Measurements from ENCODE around the gene SMIM10L2A.

SMIM10L2A gene

GRCh38 chrX:135437867-135438733 lies 16.4 kb downstream of the SMIM10L2A start:
- Histone ChIP-seq H3K9ac (ENCODE audit: low read length) (no peak overlapping the region), H3K36me3 (ENCODE audit: insufficient read depth, low read length) (no peaks in the 10 kb centered on the region), H3K9me3 (ENCODE audit: low read length) (no peaks in the 10 kb centered on the region), H3K27ac (ENCODE audit: low read depth, low read length, poor library complexity, severe bottlenecking) (no peak overlapping the region), H4K20me1 (ENCODE audit: insufficient read depth, low read length) (no peaks in the 10 kb centered on the region), H2AFZ (ENCODE audit: low read length) (no peak overlapping the region), H3F3A (ENCODE audit: insufficient read depth, low read length) (no peaks in the 10 kb centered on the region), H3K9me2 (ENCODE audit: low read depth, low read length) (no peaks in the 10 kb centered on the region), H3K27me3 (ENCODE audit: insufficient read depth, low read length) (no peaks in the 10 kb centered on the region), H3K4me3 (ENCODE audit: low read depth, low read length, poor library complexity, severe bottlenecking) (no peak overlapping the region), H3K79me2 (ENCODE audit: insufficient read depth, low read length) (no peaks in the 10 kb centered on the region), H3K4me1 (ENCODE audit: insufficient read depth, low read length, severe bottlenecking) (no peaks in the 10 kb centered on the region), H3K4me2 (ENCODE audit: low read length) (no peak overlapping the region)
- TF ChIP-seq EZH2 (IDR thresholded peaks at IDR 0.05; ENCODE audit: borderline replicate concordance, low read length) = no peak
- TF ChIP-seq CTCF (IDR thresholded peaks at IDR 0.05; ENCODE audit: low read length) = no peak; the same call in 1 of the 2 replicates

- Histone ChIP-seq H3F3A (ENCODE audit: insufficient read depth, low read length) (no peaks in the 10 kb centered on the region), H3K27me3 (ENCODE audit: insufficient read depth, low read length) (no peaks in the 10 kb centered on the region), H3K4me3 (ENCODE audit: low read depth, low read length, poor library complexity, severe bottlenecking) (no peak overlapping the region)
Measured at GRCh38 chrX:135438734-135439043, 16.9 kb downstream of the SMIM10L2A start.

GRCh38 chrX:135449637-135450550 lies 28.1 kb downstream of the SMIM10L2A start:
- no peak overlapping the region for H3K9ac ChIP-seq (ENCODE audit: low read length)
- no peaks in the 10 kb centered on the region for H4K20me1 ChIP-seq (ENCODE audit: insufficient read depth, low read length)
- no peak overlapping the region for H3K27ac ChIP-seq (ENCODE audit: low read depth, low read length, poor library complexity, severe bottlenecking)
- no peak for TF ChIP-seq CTCF (IDR thresholded peaks at IDR 0.05; ENCODE audit: low read length)
- TF ChIP-seq EZH2 (IDR thresholded peaks at IDR 0.05; ENCODE audit: borderline replicate concordance, low read length) = no peak
- H3K9me3 ChIP-seq (ENCODE audit: low read length) = no peaks in the 10 kb centered on the region
- no peaks in the 10 kb centered on the region for H3K9me2 ChIP-seq (ENCODE audit: low read depth, low read length)
- H3K36me3 ChIP-seq (ENCODE audit: insufficient read depth, low read length) = no peaks in the 10 kb centered on the region
- no peaks in the 10 kb centered on the region for H3K4me1 ChIP-seq (ENCODE audit: insufficient read depth, low read length, severe bottlenecking)
- H3K79me2 ChIP-seq (ENCODE audit: insufficient read depth, low read length) = no peaks in the 10 kb centered on the region
- no peak overlapping the region for H2AFZ ChIP-seq (ENCODE audit: low read length)
- H3F3A ChIP-seq (ENCODE audit: insufficient read depth, low read length) = no peaks in the 10 kb centered on the region
- H3K4me3 ChIP-seq (ENCODE audit: low read depth, low read length, poor library complexity, severe bottlenecking) = no peak overlapping the region
- no peak overlapping the region for H3K4me2 ChIP-seq (ENCODE audit: low read length)
- no peaks in the 10 kb centered on the region for H3K27me3 ChIP-seq (ENCODE audit: insufficient read depth, low read length)

More at GRCh38 chrX:135438734-135439043, 16.9 kb downstream of the SMIM10L2A start:
- Histone ChIP-seq H3K27ac (ENCODE audit: low read depth, low read length, poor library complexity, severe bottlenecking) (no peak overlapping the region), H3K36me3 (ENCODE audit: insufficient read depth, low read length) (no peaks in the 10 kb centered on the region), H3K9me3 (ENCODE audit: low read length) (no peaks in the 10 kb centered on the region), H3K9ac (ENCODE audit: low read length) (no peak overlapping the region), H3K9me2 (ENCODE audit: low read depth, low read length) (no peaks in the 10 kb centered on the region), H3K4me2 (ENCODE audit: low read length) (no peak overlapping the region), H3K79me2 (ENCODE audit: insufficient read depth, low read length) (no peaks in the 10 kb centered on the region), H3K4me1 (ENCODE audit: insufficient read depth, low read length, severe bottlenecking) (no peaks in the 10 kb centered on the region), H2AFZ (ENCODE audit: low read length) (no peak overlapping the region), H4K20me1 (ENCODE audit: insufficient read depth, low read length) (no peaks in the 10 kb centered on the region)
- TF ChIP-seq EZH2 (IDR thresholded peaks at IDR 0.05; ENCODE audit: borderline replicate concordance, low read length) (no peak), CTCF (IDR thresholded peaks at IDR 0.05; ENCODE audit: low read length) (no peak)

Measured in OCI-LY1 (cell line).